HG02798 (cell line): ENCODE data around the gene PAFAH1B2.

Experiments used
- ATAC-seq: cut with Tn5 transposase; IDR thresholded peaks from one replicate; pipeline ENCODE4 v1.9.1; 2021; ENCODE audit warnings: mild to moderate bottlenecking; ENCODE audit not compliant: unreplicated experiment, poor library complexity

The PAFAH1B2 gene

DNA sequence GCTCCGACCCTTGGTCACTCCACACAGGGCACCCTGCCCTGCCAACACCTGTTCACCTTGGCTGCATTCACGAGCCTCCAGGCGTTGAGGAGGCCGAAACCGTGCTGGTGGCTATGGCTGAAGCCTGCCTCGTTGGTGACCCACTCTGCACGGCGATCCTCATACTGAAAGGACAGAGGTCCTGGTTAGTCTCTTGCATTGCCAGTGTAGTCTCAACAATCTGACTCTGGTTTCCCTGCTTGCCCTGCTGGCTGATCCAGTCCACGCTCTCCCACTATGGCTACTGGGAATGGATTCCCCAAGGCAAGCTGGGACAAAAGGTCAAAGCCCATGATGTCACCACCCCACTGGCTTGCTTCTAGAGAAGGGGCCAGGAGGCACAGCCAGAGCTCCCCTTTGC is 74.9 kb downstream of the PAFAH1B2 start:
- ATAC-seq = no peak

DNA sequence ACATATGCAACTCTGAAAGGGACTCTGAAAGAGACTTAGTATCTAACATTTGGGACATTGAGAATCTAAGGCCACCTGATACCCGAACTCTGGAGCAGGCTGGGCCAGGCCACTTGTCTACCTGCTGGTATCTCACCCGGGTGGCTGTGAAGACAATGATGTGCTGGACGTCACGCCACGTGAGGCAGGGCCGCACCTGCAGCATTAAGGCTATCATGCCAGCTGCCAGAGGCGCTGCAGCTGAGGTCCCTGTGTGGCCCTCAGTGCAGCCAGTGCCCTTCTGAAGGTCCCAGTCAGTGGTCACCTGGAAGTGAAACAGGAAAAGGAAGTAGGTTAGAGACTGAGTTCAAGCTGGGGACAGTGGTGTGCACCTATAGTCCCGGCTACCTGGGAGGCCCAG is 75.4 kb downstream of the PAFAH1B2 start:
- no peak for ATAC-seq

DNA sequence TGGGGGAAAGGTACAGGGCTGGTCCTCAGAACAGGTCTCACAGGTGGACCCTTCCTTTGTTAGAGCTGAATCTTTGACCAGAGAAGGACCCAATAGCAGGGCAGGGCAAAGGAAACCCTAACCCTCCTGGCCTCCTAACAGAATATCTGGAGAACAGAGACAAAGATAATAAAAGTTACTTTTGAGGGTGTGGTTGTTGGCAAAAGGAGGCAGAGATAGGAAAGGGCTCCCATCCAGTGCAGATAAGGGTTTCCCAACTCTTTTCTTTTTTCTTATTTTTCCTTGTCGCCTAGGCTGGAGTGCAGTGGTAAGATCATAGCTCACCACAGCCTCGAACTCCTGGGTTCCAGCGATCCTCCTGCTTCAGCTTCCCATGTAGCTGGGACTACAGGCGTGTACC is 75.9 kb downstream of the PAFAH1B2 start:
- ATAC-seq = no peak

DNA sequence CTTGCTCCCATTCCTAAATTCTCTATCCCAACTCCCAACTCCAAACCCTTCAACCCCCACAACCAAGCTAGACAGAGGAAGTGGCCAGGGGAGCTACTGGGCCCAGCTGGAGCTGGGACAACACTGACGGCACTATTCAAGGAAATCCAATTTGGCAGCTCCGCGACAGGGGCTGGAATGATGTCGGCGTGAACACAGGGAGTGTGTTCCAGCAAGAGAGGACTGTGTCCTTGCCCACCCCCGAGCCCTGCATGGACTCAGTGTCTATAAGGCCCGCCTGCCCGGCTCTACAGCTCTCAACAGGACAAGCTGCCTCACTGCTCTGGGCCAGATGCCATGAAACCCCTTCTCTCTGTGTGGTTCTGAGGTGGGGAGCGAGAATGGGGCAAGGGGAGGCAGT is 76.5 kb downstream of the PAFAH1B2 start:
- ATAC-seq = no peak

DNA sequence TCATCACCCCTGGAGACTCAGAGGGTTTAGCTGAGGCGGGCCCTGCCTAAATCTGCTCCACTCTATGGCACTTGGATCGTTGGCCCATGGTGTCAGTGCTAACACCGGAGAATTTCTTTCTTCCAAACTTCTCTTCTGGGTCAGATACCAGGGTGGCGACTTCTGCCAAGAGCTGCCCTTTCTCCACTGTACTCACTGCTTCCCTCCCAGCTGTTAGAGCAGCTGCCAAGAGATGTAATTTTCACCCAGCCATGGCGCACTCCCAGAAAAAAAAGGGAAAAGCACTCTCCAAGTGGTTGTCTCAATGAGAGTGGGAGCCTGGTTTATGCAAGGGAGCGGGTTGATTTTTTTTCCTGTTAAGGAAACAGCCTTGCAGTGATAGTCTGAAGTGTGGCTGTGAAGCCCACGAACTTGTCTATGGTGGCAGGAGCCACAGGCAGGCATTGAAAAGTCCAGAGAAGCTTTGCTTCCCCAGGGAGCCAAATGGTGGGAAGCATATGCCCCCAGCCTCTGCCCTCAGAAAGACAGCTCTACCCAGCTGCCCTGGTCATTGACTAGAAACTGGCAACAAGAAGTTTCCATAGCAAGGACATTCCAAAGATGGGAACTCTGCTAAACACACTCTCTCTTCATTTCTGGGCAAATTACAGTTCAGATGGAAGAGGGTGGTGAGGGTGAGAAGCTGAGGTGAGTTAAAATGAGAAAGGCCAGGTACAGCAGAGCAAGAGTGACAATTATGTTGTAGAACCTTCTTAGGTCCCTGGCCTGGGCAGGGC is 77.1 kb downstream of the PAFAH1B2 start:
- ATAC-seq = no peak

DNA sequence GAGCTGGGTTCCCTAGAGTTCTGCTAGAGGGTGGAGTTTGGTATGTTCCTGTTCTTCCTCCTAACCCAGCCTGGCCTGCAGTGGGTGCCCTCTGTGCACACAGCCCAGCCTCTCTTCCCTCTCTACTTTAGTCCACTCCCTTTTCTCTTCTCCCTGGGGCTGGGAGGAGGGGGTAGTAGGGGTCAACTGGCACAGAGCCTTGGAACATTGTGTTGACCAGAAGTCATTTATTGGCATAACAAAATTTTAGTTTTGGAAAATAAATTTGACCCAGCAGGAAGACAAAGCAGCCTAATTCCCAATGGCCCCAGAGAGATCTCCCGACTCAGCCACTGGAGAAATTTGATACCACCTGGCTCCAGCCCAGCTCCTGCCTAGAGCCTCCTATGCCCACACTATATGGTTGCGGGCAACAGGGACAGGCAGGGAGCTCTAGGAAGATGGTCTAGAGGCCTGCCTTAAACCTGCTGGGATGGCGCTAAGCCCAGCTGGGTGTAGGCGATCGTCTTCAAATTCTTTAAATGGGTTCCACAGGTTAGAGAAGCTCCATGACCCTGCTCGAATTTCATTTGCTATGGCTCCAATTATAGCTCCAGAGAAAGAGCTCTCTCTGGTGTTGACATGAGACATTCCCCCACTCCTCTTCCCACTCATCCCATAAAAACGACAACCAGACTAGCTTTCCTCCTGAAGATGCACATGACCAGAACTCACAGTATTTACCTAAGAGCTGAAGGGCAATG is 77.9 kb downstream of the PAFAH1B2 start:
- no peak for ATAC-seq

DNA sequence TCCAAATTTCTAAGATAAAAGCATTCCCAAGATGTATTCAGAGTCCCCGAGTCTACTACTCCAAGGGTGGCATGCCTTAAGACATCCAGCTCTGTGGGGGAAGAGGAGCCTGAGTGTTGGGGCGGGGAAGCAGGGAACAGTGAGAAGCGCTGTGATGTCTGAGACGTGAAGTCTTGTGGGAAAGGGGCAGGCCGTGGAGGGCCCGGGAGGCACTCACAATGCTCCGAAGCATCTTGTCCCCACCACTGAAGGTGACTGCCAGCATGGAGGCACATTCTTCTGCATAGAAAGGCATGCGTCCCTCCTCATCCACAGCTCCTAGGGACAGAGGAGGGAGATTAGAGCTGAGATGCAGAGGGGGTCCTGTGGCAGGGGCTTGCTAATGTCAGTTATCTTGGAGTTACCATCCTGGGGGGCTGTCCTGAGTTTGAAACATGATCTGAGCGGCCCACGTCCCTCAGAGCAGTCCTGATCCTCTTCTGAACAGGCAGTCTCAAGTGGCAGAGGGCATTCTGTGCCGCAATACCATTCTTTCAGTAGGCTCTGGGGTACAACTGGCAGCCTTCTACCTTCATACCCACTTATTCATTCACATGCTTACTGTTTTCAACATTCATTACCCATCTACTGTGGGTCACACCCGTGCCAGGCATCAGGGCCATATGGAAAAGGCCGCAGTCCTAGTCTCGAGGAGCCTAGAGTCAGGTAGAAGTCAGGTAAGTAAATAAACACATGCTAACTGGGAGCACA is 79.1 kb downstream of the PAFAH1B2 start:
- no peak for ATAC-seq

DNA sequence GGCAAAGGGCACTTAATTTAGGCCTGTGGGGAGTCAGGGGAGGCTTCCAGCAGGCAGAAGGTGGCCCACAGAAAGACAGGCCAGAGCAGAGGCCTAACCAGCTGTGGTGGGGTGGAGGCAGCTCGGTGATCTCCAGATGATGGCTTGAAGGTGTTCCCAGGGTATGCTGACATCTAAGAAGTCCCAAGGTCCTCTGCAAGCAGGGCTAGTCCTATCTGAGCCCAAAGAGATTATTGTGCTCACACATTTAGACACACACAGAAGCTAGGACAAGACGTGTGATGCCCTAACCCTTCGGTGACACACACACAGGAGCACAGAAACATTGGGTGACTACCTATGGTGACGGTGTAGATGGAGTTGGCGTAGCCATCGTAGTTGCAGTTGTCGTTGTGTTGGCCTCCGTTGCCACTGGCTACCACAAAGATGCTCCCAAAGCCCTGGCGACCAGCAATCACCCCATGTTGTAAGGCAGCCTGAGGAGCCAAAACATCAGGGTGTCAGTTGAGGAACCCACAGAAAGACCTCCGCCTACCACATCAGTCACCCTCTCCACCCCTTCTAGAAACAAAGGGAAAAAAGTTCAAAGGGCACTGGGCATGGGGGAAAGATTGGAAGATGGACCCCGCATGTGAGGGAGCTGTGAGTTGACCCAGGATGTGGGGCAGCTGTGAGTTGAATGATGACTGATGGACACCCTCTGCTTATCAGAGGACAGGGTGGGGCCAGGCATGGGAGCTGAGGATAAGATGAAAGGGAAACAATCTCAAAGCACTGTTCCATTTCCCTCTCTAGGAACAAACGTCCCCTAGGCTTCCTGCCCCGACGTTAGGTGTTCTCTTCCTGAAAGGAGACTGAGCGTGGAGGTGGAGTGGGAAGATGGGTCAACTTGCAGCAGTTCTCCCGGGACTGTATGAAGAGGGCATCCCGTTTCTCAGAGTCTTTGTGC is 79.9 kb downstream of the PAFAH1B2 start:
- ATAC-seq = no peak

DNA sequence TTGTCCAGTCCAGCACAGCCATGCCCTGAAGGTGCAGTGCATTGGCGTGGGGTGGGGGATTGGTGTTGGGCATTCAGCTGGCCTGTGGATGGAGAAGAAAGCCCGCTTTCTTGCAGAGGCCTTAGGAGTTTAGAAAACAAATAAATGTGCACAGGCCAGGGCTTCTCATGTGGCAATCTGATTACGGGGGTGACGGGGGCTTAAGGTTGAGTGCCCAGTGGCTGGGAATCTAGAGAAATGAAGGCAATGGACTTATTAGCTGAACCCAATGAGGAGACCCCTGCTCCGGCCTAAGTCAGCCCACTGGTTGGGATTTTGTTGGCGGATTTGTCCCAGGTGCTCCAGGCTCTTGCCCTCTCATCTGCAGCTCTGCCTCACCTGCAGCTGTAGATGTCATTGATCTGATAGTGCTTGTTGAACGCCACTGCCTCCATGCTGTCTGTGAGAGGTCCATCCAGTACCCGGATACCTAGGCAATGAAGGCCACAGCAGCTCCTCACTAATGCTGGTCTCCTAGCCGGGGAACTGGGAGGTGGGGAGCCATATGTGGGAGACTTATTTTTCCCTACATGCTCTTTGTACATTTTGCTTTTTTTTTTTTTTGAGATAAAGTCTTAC is 81.6 kb downstream of the PAFAH1B2 start:
- ATAC-seq = no peak
